Kasumi-1 (cell line): ENCODE data around the gene MYH15.

Source experiments
- DNase-seq, 2 experiments: peaks; one replicate each; lab custom pipeline; 2025; lab: John Stamatoyannopoulos, UW

Gene MYH15

DNA sequence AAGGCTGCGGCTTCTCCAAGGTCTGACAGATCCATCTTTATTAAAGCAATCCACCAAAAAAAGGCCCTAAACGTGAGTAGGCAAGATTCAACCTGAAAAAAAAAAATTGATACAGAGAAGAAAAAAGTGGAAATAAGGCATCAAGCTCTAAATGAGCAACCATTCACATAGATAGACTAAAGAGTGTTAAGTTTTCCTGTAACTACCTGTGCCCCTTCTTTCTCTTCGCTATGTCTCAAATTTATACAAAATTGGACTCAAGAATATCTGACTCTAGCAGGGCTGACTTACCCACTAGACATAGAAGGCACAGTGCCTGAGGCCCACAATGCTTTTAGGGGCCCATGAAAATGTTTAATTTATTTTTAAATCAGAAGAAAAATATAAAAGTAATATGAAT lies at the start of gene MYH15:
Gene MYH15, minus strand, starts transcription at position 101 of the 400 bp plus-strand sequence. Its CDS starts 66 bp downstream, at position 35.
- no peak for DNase-seq

DNA sequence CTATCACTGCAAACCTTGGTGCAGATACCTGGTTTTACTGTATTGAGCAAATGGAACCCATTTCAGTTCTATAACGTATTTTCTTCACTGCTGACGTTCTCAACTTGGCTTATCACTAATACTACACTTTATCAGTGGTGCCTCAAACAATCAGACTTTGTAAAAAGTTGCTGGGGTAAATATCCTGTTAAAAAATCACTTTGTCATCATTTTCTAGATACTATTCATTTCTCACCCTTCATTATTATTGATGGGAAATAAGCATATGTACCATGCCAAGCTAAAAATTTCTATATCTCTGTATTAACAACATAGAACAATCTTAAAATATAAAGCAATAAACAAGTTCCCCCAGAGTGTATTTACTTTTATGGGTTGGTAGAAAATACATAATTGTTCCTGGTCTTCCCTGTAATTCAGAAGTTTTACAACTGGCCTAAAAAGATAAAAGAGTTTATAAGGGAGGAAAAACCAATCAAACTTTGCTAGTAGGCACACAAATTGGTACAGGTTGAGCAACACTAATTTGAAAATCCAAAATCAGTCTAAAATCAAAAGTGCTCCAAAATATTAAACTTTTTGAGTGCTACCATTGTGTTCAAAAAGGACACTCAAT lies 45.7 kb upstream of the MYH15 start:
- DNase-seq = no peak

DNA sequence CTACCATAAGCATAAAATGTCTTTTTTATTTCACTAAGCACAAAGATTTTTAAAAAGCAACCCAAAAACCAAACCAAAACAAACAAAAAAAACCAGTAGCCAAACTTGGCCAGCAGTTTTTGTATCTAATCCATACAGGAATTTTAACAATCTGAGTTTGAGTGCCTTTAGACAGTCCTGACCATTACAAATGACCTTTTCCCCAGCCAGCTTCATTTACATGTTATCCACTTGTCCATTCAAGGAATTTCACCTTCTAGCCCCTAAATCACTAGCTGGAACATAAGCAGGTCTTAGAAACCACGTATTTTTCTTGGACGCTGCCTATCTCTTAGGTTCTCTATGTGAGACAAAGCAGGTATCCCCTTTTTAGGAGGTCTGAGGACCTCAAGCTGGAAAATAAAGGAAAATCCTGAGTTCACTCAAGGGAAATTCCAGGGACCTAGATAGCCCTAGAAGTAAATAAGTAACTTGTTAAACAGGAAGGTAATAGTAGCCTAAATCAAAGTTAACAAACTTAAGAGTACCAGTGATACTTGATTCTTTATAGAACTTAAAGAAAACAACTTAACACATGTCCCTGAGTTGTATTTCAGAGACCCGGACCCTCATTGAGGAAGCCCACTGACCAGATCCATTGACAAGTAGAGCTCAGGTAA lies 44.6 kb upstream of the MYH15 start:
- DNase-seq = no peak

DNA sequence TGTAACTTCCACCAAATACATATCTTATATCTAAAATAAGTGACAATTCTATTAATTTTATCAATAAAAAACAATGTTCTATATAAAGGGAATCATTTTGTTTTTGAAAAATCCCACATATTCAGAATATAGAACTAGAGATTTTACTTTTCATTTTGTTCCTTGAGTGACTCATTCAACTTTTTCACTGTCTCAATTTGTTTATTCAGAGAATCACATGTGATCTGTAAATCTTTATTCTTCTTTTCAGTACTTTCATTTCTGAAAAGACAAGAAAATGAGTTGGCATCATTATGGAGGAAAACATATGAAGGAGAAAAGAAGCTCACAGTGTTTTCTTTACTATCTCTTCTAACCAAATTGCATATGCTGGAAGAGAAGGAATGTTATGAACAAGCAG lies 43.8 kb upstream of the MYH15 start:
- DNase-seq = no peak

DNA sequence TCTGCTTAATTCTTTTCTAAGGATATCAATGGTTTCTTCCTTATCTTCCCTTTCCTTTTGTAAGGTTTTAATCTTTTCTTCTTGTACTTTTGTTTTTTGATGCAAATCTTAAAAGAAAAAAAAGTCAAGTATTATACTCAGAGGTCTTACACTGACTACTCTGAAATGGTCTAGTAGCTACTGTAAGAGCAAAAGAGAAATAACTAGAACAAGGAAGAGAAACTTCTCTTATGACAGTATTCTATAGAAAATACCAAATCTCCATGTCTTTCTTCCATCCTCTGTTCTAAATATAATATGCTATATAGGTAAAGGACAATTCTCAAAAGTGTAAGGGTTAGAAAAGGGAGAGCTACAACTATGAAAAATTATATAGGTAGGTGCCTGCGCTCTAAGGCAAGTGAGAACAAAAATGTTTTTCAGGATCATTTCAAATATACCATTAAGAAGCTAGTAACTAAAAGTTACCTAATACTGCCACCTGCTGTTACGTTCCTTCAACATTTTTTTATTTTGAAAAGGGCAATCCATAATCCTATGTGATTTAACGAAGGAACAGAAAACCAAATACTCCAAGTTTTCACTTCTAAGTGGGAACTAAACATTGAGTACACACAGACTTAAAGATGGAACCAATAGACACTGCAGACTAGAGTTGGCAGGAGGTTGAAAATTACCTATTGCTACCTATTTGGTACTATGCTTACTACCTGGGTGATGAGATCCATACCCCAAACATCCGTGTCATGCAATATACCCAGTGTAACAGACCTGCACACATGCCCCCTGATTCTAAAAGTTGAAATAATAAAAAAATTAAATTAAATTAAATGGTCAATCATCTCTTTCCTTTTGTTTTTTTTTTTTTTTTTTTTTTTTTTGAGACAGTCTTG lies 42.1 kb upstream of the MYH15 start:
- DNase-seq = peak; percentile 76 to 80

DNA sequence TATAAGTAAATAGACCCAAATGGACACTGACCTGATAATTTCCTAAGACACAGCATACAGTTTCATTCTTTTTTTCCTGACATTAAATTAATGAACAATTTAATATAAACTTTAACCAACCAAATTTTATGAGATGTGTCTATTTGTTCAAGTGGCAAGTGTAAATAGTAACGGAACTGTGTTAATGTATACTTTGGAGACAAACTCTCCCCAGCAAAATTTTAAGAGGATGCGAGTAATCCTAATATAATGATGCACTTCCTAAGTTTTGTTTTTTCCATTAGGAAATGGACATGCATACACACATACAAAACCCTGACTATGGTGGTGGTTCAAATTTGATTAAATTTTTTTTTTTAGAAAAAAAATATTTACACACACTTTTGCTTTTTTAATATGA lies 38.5 kb upstream of the MYH15 start:
- no peak for DNase-seq

DNA sequence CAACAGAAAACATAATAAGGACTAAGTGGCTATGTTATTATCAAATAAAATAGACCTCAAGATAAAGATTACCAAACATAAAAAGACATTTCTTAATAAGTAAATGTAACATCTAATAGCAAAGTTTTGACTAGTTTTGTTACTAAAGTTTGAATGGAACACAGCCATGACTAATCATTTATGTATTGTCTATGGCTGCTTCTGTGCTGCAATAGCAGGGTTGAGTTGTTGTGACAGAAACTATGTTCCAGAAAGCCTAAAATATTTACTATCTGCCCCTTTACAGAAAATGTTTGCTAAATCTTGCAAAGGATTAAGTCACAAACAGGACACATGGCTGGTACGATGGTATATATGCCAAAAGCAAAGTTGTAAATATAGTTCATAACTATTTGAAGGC lies 37.9 kb upstream of the MYH15 start:
- no peak for DNase-seq

DNA sequence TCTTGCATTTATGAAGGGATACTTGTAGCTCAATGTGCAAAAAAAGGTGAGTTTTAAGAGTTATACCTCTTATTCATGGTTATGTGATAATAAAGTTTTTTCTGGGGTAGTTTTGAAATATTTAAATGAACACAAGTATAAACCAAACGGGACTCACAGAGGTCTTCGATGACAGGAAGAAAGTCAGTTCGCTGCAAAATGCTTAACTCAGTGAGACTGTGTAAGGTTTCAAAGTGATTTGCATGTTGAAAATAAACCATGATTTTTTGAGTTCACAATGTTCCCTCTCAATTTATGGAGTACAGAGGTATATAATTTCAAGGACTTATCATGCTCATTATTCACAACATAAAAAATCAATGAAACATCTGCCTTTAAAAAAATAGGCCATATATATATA lies 36.3 kb upstream of the MYH15 start:
- DNase-seq = no peak

DNA sequence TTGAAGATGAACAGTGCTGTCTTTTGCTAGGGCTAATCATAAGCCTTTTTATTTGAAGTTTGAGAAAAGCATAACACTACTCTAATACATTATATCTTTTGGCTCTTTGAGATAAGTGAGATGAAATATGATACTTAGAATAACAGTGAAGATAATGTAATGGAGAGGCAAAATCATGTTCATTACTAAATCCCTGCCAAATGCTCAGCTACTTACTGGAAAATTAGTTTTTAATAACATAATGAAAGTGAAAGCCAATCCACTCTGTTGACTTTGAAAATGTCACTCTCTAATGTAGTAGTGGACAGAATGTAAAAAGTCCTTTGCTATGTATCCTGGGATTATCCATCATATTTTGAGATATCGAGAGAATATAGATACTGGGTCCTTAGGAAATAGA lies 35.9 kb upstream of the MYH15 start:
- DNase-seq = no peak

DNA sequence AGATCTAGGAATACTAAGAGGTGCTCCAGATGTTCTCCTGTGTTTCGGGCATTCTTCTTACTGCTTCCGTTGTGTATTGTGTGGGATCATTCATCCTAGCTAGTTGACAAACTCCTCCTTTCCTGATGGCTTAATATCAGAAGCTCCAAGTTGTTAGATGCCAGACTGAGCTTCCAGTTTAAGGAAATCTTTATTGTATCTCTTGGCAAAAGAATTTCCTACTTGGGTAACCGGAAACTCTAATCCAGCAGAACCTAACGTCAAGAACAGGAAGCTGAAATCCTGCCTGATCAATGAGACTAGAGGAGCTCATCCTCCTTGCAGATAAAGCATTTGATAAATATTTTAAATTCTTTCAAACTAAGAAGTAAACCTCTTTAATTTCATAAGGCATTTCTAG lies 27.7 kb upstream of the MYH15 start:
- DNase-seq = no peak

DNA sequence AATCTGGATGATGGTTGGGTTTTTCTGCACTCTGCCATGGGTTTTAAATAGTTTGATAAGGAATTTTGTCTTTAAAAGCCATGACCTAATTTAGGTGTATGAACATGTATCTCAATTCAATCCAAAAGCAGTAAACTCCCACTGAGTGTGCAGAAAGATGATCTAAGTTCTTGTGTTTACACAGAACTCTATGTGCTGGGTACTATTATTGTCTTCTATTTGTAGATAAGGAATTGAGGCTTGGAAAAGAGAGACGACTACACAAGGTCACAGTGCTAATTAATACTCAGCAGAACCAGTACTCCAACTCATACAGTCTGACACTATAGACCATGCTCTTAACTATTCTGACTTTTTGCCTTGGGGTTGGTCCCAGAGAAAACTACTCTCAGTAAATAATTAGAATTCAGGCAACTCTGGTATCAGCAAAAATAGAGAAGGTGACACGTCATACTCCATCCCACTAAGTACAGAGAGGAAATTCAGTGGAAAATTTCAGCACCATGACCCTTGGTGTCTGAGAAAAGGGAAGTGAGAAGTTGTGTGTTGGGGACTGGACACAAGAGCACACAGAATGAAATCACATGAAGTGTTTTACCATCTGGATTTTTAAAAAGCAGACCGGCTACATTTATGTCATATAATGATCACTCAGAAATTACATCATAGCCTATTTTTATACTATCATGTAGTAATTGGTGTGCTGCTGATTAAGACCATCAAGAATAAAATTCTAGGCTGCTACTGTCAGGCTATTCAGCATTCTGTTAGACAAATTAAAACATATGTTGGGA lies 18.3 kb upstream of the MYH15 start:
- DNase-seq = peak; percentile 18 to 44

DNA sequence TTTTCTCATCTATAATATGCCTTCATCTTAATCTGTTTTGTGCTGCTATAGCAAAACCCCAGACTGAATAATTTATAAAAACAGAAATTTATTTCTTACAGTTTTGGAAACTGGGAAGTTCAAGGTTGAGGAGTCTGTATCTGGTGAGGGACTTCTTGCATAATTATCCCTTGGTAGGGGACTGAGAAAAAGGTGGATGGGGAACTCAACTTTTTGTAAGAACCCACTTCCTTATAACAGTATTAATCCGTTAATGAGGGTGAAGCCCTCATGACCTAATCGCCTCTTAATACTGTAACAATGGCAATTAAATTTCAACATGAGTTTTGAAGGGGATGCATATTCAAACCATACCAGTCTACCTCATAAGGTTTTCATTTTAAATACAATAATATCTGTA lies 17.4 kb upstream of the MYH15 start:
- DNase-seq = no peak

DNA sequence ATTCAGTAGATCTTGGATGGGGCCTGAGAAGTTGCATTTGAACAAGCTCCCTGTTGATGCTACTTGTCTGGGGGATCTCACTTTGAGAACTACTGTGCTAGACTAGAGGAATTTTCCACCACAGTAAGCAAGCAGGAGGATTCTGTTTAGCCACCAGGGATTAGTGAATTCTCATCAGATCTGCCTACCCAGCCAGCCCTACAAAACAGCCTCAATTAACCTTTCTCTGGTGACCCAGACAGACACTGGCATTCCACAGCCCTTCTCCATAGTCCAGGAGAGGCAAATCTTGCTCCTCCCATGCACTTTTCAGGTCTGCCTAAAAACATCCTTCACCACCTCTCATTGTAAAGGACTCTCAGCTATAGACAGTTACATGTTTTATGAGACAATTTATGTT lies 16.7 kb upstream of the MYH15 start:
- no peak for DNase-seq

DNA sequence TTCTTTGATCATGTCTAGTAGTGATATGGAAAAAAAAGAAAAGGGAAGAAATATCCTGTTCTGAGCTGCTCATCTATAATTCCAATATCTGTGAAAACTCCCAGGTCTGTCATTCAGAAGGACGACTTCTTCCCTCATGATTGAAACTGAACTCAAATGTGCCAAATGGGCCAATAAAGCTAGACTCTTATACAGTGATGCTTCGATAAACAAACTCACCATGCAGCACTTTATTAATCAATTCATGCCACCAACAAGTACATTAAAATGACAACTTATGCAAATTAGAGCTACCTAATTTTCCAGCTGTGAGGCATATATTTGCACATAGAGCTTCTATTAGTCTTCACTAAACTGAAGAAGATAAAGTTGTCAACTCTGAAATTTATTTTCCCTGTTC lies 15.6 kb upstream of the MYH15 start:
- DNase-seq = no peak

DNA sequence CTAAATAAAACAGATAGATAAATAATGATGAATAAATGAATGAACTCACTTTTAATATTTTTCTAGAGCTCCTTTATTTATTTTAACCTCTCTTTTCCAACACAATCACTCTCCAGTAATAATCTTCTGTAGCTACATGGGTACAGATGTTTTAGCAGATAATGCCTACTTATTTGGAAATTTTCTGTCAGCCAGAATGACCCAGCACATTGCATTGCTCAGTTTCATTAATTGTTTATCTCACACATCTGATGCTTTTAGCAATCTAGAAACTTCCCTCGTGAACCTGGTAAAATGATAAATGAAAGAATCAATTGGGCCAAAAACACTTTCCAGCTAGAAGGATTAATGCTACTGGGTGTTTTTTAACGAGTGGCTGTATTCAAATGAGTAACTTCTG lies 14.9 kb upstream of the MYH15 start:
- no peak for DNase-seq

DNA sequence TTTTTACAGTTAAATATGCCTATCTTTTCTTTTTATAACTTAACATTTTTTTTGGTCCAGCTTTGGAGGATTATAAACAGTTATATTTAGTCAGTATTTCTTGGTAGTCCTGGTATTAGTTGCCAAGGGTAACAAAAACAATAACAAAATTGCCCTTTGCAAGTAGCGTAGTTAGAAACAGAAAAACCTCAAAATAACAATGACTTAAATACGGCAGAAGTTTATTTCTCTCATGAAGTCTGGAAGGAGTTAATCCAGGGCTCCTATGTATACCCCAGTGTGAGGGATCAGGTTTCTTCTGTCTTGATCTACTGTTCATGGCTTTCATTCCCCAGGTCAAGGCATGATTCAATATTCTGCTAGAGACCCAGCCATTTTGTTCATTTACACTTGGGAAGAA lies 14.1 kb upstream of the MYH15 start:
- DNase-seq = no peak

DNA sequence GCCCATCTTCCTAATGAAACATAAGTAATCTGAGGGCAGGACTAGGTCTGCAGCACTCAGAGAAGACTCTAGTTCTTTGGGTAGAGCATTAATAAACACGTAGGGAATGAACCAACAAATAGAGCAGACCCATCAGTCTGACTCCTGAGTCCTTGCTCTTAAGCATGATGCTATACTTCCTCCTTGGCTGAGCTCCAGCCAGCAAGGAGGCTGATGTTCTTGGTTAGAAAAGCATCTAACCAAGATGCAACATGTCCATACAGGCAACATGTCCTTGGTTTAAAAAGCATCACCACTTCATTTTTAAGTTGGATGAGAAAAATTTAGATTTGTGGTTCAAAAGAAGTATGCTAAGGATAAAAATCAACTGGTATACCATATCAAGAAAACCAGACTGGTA lies 8.5 kb upstream of the MYH15 start:
- DNase-seq = no peak

DNA sequence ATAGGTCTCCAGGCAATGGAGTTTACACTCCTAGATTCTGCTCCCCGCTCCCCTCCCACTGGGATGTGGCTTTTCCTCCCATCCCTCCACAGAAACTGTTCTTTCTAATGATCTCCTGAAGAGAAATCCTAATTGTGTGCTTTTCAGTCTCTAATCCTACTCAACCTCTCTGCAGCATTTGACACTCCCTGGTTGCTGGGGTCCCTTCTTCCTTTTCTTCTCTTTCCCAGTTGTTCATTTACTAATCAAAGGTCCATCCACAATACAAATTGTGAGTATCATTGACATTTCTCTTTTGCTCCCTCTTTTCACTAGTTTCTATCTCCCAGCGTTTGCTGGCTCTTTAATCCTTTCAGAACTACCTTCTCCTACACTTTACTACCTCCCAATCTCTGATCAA lies 6.5 kb upstream of the MYH15 start:
- DNase-seq = no peak

DNA sequence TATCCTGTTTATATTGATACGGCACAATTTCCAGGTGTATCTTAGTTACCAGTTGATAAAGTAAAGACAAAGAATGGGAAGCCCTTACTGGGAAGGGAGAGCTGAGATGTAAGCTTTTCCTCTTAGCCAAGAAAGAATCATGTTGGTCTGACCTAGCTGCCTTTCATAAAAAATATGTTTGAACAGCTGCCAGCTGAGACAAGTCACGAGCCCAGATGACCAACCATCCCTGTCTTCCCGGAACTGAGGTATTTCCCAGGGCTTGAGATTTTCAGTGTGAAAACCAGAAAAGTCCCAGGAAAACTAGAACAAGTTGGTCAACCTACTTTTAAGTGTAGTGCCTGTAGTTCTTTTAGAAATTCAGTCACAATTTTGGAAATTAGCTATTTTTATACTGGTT lies 3.6 kb upstream of the MYH15 start:
- no peak for DNase-seq

DNA sequence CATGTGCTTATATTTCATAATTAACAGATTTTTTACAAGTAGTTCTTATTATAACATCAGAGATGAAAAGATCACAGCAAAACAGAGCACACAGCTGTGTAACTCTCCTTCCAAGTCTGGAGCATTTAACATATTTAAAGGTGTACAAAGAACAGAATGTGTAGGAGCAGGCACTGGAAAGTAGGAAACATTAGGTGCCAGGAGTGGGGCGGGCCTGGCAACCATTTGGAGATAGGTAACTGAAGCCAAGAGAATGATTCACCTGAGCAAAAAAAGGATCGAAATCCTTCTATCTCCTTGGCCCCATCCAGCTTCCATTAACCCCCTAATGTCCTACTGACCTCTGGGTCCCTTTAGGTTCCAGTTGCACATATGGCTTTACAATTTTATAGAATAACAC lies 2.3 kb upstream of the MYH15 start:
- no peak for DNase-seq

DNA sequence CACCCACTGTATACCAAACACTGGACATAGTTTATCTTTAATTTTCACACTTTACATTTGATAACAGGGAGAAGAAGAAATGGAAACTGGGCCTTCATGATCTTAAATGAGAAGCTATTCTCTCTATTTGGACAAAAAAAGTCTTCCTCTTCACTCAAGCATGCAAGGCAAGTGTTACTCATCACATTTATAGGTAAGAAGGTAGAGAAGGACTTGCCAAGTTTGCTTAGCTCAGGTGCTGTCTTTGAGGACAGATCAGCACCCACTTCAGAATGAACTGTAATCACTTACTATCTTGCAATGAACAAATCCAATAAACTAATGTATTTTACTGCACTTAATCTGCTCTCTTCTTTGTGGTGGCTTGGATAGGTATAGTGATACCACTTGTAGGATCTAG lies 1.1 kb upstream of the MYH15 start:
- no peak for DNase-seq

DNA sequence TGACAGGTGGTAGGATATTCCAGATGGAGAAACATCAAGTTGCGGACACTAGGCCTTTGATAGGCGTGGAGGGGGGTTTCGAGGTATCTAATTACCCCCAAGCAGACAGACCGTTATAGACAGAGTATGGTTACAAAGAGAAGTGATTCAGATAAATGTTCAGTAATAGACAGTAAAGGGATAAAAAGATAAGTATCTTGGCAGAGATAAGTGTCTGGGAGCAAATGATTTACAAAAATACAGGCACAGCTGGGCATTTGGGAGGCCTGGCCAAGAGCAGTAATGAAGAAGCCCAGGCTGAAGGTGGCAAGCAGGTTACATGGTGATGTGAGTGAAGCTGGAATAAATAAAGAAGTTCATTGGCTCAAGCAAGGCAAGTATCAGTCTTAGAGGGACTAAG lies 659 bp upstream of the MYH15 start:
- DNase-seq = no peak
